Activated T-cell treated with anti-CD3 and anti-CD28 coated beads for 1 hour (primary cell): ENCODE data around the gene ZHX3.

ENCODE experiments used
- DNase-seq: peaks from one replicate; pipeline ENCODE4 v3.0.0-alpha.2; 2020; ENCODE audit warnings: low read depth

ZHX3 gene

DNA sequence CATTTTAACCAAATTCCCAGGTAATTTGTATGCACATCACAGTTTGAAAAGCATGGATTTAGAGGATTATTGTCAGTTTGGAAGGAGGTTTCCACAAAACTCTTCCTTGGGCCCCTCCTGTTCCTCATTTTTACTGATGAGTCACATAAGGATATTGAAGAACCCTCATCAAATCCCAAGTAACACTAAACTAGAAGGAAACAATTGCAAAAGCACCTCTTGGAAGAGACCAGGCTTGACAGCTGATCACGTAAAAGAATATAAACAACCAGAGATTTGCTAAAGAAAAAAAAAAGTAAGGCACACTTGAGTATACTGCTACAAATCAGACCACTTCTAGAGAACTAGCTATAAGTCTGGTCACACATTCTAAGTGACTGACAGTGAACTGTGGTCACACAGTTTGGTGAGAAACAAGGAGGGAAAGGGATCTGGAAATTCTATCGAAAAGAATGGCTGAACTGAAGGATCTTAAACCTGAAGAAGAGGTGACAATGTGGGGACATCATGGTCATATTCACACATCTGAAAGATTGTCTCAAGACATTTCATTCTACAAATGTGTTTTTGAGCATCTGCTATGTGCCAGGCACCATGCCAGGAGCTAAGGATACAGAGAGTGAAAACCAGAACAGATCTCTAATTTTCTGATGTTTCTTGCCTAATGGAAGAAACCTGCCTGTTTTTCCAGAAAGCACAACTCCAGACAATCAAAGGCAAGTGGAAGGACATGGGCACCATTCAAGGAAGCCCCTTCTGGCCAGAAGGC is 24.1 kb downstream of the ZHX3 start:
- DNase-seq = no peak

DNA sequence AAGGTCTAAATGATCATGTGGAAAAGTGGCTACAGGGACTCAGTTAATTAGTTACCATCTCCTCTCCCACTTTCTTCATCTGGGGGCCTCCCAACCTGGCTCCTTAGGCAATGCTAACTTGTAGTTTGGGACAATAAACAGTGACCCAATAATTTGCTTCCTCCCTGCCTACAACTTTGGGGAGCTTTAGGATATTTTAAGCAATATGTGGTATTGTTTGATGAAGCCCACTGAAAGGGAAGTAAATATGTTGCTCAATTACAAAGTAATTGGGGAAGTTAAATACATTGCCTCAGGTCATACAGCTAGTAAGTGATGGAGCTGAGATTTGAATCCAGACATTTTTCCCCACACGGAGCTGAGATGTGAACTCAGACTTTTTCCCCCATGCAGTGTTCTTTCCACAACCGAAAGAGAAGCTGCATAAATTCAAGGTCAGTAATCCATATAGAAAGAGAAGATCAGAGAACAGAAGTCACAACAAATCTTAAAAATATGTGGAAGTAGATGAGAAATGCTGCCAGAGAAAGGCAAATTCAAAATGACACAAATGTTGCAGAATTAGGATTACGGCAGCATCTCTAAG is 26.6 kb downstream of the ZHX3 start:
- no peak for DNase-seq

DNA sequence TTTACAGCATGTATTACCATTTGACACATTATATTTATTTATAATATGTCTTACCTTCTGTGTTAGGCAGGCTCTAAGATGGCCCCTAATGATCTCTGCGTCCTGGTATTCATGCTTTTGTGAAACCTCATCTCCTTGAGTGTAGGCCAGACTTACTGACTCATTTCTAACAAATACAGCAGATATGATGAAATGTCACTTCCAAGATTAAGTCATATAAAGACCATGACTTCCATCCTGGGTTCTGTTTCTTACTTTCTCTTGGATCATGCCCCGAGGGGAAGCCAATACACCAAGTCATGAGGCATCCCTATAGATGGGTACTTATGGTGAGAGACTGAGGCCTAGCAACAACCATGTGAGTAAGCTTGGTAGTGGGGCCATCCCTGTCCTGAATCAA is 30.2 kb downstream of the ZHX3 start:
- no peak for DNase-seq

GRCh38 chr20:41286240-41286851 is 31.2 kb downstream of the ZHX3 start:
- DNase-seq = no peak

GRCh38 chr20:41279546-41280225 is 37.8 kb downstream of the ZHX3 start:
- DNase-seq = no peak

DNA sequence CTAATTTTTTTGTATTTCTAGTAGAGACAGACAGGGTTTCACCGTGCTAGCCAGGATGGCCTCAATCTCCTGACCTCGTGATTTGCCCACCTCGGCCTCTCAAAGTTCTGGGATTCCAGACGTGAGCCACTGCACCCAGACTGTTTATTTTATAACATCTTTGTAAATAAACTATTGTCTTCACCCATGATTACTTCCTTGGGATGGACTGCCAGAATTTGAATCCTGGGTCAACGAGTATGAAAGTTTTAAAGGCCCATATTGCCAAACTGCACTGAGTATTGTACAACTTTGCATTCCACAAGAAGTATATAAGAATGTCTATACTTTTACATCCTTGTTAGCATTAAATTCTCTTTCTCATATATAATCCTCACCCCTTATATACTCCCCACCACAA is 38.6 kb downstream of the ZHX3 start:
- DNase-seq = no peak

GRCh38 chr20:41277049-41277448 is 40.5 kb downstream of the ZHX3 start:
- DNase-seq = no peak

DNA sequence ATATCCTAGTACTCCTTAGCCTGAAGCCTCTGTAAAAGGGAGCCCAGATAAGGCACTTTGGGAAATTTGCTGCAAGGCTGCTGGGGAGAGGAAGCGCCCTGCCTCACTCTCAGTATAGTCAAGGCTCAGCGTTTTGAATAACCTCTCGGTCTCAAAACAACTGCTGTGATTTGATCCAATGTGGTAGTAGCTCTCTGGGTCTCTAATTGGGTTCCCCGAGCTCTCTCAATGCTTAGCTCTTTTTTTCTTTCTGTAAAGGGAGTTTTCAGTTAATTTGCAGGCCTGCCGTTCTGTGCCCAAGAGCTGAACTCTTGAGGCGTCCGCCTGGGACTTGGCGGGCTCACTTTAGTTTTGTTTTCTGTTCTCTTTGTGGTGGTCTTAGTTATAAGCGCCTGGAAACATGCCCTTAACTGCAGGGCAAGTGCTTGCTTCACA is 41.2 kb downstream of the ZHX3 start:
- no peak for DNase-seq

GRCh38 chr20:41275301-41275731 is 42.2 kb downstream of the ZHX3 start:
- no peak for DNase-seq

DNA sequence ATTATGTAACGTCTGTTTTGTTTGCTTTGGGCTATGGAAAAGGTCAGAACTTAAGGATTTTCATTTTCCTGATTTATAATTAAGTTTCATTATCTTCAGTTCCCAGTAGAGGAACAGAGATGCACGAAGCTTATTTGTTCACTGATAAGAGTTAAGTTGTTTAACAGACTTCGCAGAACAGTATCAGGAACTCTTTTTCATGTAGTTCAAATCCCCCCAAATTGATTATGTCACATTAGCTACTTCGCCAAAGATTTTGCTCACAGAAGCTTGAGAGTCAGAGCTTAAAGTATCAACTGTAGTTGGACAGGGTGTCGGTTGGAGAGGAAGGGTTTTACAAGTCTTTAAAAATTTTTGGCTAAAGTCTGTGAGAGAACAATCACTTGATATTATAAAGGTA is 43.4 kb downstream of the ZHX3 start:
- DNase-seq = no peak

GRCh38 chr20:41273445-41273844 is 44.1 kb downstream of the ZHX3 start:
- no peak for DNase-seq

DNA sequence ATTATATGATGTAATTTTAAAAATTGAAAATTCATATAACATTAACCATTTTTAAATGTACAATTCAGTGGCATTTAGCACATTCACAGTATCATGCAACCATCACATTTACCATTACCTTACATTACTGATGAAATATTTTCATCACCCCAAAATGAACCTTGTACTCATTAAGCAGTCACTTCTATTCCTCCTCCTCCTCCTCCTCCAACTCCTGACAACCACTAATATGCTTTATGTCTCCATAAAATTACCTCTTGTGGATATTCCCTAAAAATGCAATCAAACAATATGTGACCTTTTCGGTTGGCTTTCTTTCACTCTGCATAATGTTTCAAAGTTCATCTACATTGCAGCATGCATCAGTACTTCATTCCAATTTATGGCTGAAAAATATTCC is 45.2 kb downstream of the ZHX3 start:
- DNase-seq = no peak

- no peak for DNase-seq
Measured at GRCh38 chr20:41268917-41269652, 48.4 kb downstream of the ZHX3 start.

DNA sequence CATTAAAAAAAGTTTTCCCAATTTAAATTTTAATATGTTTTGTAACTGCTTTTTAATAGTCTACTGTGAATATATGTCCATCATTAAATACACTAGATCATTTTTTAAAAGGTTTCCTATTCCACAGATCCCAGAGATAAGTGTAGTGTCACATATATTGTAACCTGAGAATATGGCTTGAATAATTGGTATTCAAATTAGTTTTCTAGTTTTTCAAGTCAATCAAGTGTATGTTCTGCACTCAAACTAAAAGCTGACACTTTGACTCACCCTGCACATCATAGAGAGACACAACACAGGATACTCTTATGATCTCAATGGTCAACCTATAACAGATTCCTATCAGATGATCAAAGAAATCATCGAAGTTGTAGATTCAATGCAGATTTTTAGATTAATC is 49.1 kb downstream of the ZHX3 start:
- no peak for DNase-seq

DNA sequence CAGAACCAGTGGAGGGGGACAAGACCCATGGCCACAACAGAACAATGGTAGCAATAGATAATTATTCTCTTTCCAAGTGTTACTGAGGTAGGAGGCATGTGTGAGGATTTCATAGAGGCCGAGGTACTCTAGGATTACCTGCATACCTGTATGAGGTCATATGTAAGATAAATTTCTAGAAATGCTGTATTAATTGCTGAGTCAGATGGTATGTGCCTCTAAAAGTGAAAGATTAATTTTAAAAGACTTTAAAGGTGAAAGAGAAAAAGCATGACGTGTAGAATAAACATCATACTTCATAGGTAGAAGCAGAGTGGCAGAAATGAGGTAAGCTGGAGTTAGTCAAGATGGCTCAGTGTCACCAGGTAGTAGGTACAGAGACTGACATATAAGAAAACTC is 51.6 kb downstream of the ZHX3 start:
- DNase-seq = no peak

- no peak for DNase-seq
Measured at GRCh38 chr20:41264819-41265218, 52.7 kb downstream of the ZHX3 start.

DNA sequence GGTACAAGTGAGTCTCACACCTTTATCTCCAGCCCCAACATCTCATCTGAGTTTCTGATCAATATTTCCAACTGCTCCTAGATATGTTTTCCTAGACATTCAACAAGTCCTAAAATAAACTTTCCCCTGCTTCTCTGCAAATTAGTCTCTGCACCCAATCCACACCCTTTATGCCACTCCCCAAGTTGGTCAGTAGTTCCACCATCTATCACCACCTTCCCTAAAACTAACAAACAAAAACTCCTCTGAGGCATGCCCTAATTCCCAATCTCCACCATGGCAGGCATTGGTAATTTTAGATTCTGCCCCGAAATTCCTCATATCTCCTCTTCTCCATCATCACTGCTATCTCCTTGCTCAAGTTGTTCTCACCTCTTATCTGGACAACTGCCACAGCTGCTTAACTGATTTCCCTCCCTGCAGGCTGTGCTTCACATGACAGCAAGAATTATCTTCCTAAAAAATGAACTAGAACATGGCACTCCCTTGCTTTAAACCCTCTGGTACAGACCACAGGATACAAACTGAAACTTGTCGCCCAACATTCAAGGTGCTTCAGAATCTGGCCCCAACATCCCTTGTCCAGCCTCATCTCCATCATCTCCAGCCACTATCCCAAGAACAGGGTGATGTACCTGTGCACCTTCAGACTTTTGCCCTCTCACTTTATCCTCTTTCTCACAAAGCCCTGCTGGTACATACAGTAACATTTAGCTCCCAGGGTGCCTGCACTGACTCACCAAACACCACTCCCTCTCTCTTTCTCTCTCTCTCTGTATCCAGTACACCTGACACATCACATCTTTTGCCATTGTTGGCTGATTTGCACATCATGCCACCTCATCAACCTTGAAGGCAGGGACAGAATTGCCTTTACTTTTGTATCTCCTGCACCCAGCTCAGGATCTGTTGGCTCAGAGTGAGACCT is 55.5 kb downstream of the ZHX3 start:
- DNase-seq = no peak

- no peak for DNase-seq
Measured at GRCh38 chr20:41261260-41261659, 56.3 kb downstream of the ZHX3 start.

DNA sequence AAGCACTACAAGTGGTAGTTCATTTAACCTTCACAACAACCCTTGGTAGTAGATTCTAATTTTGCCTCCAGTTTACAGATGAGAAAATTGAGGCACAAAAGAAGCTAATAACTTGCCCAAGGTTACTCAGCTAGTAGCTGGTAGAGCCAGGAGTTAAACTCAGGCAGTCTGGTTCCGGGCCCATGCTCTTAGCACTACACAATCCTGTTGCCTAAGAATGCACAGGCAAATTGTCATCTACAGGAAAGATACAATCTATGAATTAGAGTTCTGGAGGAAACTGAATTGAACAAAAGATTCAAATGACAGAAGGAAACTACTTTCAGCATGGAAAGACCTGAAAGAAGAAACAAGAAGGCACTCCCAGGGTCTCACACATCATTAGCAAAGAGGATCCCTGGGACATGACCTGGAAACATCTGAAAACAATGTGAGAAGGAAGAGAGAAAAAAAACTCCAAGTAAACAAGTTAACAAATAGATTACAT is 56.8 kb downstream of the ZHX3 start:
- DNase-seq = no peak

DNA sequence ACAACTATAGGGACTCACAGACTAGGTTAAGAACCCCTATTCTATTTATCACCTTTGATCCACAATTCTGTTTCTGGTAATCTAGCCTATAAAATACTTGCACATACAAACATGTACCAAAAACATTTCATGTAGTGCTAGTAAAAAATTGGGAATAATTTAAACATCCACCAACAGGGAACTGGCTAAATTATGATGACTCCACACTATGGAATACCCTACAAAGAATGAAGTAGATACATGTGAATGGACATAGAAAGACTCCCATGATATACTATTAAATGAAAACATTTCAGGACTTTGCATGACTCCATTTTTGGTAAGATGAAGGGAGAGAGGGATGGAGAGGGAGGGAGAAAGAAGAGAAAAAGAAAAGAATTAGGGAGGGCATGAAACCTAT is 58.2 kb downstream of the ZHX3 start:
- no peak for DNase-seq

DNA sequence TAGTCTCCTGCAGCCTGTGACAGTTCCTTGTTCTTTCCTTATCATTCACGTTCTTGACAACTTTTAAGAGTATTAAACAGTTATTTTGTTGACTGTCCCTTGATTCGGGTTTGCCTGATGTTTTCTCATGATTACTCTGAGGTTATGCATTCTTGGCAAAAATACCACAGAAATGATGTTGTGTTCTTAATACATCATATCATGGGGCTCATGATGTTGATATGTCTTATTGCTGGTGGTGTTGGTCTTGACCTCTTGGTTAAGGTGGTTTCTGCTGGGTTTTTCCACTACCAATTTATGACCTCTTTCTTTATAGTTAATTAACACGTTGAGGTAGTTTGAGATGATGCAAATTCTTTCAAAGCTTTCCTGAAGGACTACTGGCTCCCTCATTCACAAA is 59.1 kb downstream of the ZHX3 start:
- DNase-seq = no peak
